ENCODE measurements around the gene BCL11A. TPM values are rescaled to one million over a fixed set of nuclear protein-coding genes. Genes with fewer than 3 reads are reported as not detected.
A peak's percentile ranks its signal among the peaks of the same experiment; 100 is the strongest.

BCL11A gene
- total and polyA plus RNA-seq, 2 of the 13 experiments (the other 11 are each of a cell fraction or from before 2014, with no cell fraction given): not detected

DNA sequence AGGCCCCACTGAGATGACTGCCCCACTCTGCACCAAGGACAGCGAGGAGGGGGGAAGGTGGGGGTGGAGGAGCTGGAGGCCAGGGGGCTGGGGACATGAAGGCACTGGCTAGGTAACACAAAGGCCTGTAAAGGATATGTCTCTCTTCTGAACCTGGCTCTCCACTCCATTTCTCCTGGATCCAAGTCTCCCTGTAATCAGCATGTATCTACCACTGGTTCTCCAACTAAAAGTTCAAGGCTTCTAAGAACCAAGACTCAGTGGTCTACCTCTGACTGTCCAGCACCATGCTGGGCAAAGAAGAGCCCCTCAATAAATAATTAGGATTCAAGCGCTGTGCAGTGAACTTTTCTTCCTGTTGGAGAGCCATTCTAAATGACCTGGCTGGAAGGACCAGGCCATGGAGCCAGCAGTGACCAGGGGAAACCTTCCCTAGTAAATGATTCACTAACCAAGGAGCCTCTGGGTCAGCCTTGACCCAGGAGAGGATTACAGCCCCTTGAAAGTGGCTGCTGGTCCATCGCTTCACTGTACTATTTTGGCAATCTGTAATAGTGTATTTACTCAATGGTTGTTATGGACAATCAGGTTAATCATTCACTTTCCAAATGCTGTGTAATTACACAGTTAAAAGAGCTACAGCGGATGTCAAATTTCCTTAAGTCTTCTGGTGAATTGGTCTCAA, 73.2 kb downstream of the BCL11A start (continued):
- TF ChIP-seq DPF2 (CRISPR knock-in tag; IDR thresholded peaks at IDR 0.05; ENCODE audit: borderline replicate concordance, low read depth): no peak
- TF ChIP-seq ZNF567 (CRISPR knock-in tag; IDR thresholded peaks at IDR 0.05; ENCODE audit: borderline replicate concordance): no peak
- TF ChIP-seq CBFB (CRISPR knock-in tag; IDR thresholded peaks at IDR 0.05): peak; percentile 47; the same call in 1 of the 2 replicates
- TF ChIP-seq, protein P1, sequence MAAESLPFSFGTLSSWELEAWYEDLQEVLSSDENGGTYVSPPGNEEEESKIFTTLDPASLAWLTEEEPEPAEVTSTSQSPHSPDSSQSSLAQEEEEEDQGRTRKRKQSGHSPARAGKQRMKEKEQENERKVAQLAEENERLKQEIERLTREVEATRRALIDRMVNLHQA (CRISPR knock-in tag; IDR thresholded peaks at IDR 0.05): no peak; the same call in 1 of the 2 replicates
- no peak for TF ChIP-seq ATF7 (IDR thresholded peaks at IDR 0.05)
- no peak for TF ChIP-seq ATF7 (CRISPR knock-in tag; IDR thresholded peaks at IDR 0.05)
- TF ChIP-seq, protein P2, sequence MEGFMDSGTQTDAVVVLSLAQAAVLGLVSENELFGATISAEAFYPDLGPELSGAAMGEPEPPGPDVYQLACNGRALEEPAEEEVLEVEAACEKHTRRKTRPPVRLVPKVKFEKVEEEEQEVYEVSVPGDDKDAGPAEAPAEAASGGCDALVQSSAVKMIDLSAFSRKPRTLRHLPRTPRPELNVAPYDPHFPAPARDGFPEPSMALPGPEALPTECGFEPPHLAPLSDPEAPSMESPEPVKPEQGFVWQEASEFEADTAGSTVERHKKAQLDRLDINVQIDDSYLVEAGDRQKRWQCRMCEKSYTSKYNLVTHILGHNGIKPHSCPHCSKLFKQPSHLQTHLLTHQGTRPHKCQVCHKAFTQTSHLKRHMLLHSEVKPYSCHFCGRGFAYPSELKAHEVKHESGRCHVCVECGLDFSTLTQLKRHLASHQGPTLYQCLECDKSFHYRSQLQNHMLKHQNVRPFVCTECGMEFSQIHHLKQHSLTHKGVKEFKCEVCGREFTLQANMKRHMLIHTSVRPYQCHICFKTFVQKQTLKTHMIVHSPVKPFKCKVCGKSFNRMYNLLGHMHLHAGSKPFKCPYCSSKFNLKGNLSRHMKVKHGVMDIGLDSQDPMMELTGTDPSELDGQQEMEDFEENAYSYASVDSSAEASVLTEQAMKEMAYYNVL (CRISPR knock-in tag; IDR thresholded peaks at IDR 0.05; ENCODE audit: borderline replicate concordance): 0 out of 2 replicates have a peak, but pooled peaks have one; percentile 23
- TF ChIP-seq, protein P3, sequence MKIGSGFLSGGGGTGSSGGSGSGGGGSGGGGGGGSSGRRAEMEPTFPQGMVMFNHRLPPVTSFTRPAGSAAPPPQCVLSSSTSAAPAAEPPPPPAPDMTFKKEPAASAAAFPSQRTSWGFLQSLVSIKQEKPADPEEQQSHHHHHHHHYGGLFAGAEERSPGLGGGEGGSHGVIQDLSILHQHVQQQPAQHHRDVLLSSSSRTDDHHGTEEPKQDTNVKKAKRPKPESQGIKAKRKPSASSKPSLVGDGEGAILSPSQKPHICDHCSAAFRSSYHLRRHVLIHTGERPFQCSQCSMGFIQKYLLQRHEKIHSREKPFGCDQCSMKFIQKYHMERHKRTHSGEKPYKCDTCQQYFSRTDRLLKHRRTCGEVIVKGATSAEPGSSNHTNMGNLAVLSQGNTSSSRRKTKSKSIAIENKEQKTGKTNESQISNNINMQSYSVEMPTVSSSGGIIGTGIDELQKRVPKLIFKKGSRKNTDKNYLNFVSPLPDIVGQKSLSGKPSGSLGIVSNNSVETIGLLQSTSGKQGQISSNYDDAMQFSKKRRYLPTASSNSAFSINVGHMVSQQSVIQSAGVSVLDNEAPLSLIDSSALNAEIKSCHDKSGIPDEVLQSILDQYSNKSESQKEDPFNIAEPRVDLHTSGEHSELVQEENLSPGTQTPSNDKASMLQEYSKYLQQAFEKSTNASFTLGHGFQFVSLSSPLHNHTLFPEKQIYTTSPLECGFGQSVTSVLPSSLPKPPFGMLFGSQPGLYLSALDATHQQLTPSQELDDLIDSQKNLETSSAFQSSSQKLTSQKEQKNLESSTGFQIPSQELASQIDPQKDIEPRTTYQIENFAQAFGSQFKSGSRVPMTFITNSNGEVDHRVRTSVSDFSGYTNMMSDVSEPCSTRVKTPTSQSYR (CRISPR knock-in tag; IDR thresholded peaks at IDR 0.05; ENCODE audit: borderline replicate concordance): no peak
- no peak for TF ChIP-seq ZNF296 (CRISPR knock-in tag; conservative IDR thresholded peaks at IDR 0.05)
- no peak for TF ChIP-seq ZNF780A (CRISPR knock-in tag; IDR thresholded peaks at IDR 0.05)
- TF ChIP-seq, protein P4, sequence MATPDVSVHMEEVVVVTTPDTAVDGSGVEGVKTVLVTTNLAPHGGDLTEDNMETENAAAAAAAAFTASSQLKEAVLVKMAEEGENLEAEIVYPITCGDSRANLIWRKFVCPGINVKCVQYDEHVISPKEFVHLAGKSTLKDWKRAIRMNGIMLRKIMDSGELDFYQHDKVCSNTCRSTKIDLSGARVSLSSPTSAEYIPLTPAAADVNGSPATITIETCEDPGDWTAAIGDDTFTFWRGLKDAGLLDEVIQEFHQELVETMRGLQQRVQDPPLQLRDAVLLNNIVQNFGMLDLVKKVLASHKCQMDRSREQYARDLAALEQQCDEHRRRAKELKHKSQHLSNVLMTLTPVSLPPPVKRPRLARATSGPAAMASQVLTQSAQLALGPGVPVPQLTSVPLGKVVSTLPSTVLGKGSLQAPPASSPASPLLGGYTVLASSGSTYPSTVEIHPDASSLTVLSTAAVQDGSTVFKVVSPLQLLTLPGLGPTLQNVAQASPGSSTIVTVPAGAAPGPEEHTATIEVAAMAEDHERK (CRISPR knock-in tag; IDR thresholded peaks at IDR 0.05; ENCODE audit: low read depth): no peak
- TF ChIP-seq, protein P5, sequence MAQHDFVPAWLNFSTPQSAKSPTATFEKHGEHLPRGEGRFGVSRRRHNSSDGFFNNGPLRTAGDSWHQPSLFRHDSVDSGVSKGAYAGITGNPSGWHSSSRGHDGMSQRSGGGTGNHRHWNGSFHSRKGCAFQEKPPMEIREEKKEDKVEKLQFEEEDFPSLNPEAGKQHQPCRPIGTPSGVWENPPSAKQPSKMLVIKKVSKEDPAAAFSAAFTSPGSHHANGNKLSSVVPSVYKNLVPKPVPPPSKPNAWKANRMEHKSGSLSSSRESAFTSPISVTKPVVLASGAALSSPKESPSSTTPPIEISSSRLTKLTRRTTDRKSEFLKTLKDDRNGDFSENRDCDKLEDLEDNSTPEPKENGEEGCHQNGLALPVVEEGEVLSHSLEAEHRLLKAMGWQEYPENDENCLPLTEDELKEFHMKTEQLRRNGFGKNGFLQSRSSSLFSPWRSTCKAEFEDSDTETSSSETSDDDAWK (CRISPR knock-in tag; IDR thresholded peaks at IDR 0.05): no peak
- TF ChIP-seq ZNF713 (CRISPR knock-in tag; IDR thresholded peaks at IDR 0.05): no peak
- peak; percentile 52; the same call in 1 of the 2 replicates for TF ChIP-seq GFI1 (CRISPR knock-in tag; IDR thresholded peaks at IDR 0.05; ENCODE audit: borderline replicate concordance)
- TF ChIP-seq, protein P6, sequence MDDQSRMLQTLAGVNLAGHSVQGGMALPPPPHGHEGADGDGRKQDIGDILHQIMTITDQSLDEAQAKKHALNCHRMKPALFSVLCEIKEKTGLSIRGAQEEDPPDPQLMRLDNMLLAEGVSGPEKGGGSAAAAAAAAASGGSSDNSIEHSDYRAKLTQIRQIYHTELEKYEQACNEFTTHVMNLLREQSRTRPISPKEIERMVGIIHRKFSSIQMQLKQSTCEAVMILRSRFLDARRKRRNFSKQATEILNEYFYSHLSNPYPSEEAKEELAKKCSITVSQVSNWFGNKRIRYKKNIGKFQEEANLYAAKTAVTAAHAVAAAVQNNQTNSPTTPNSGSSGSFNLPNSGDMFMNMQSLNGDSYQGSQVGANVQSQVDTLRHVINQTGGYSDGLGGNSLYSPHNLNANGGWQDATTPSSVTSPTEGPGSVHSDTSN (CRISPR knock-in tag; IDR thresholded peaks at IDR 0.05; ENCODE audit: borderline replicate concordance): 0 out of 2 replicates have a peak, but pooled peaks have one; percentile 56
- TF ChIP-seq, protein P7, sequence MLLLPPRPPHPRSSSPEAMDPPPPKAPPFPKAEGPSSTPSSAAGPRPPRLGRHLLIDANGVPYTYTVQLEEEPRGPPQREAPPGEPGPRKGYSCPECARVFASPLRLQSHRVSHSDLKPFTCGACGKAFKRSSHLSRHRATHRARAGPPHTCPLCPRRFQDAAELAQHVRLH (CRISPR knock-in tag; IDR thresholded peaks at IDR 0.05; ENCODE audit: borderline replicate concordance, low read depth): peak; percentile 47; the same call in 1 of the 2 replicates
- peak; percentile 57; the same call in 1 of the 2 replicates for TF ChIP-seq RFX3 (CRISPR knock-in tag; IDR thresholded peaks at IDR 0.05)
- no peak for TF ChIP-seq PRMT3 (CRISPR knock-in tag; IDR thresholded peaks at IDR 0.05; ENCODE audit: borderline replicate concordance, low read depth)
- no peak for TF ChIP-seq ZFAT (CRISPR knock-in tag; conservative IDR thresholded peaks at IDR 0.05)

Measured in HepG2 (cell line).